Mesothelial cell of epicardium (in vitro differentiated cells): ENCODE results near the gene PEX5L. TPM values are rescaled to one million over a fixed set of nuclear protein-coding genes. Genes with fewer than 3 reads are reported as not detected.

ENCODE experiments used
- DNase-seq, 2 experiments: peaks; one replicate each; pipeline ENCODE4 v3.0.0; 2021; ENCODE audit warnings: low spot score in 2 of 2; ENCODE audit not compliant: unreplicated experiment in 2 of 2
- H3K27ac Mint-ChIP-seq: 2 replicates; pipeline ENCODE4 v1.8.0; 2021; ENCODE audit warnings: mixed read lengths
- H3K27me3 Mint-ChIP-seq: 2 replicates; pipeline ENCODE4 v1.8.0; 2021; ENCODE audit warnings: low read depth, mixed read lengths
- H3K36me3 Mint-ChIP-seq: 2 replicates; pipeline ENCODE4 v1.8.0; 2021; ENCODE audit warnings: mixed read lengths
- H3K4me1 Mint-ChIP-seq: 2 replicates; pipeline ENCODE4 v1.8.0; 2021; ENCODE audit warnings: mixed read lengths
- H3K4me3 Mint-ChIP-seq: 2 replicates; pipeline ENCODE4 v1.8.0; 2021; ENCODE audit warnings: mild to moderate bottlenecking, moderate library complexity, mixed read lengths
- H3K9me3 Mint-ChIP-seq: 2 replicates; pipeline ENCODE4 v1.8.0; 2021; ENCODE audit warnings: mixed read lengths
- total RNA-seq: library from RNA; stranded (reverse); gene quantifications from 3 replicates; pipeline ENCODE4 v1.2.1, GENCODE V29; 2021
- TF ChIP-seq, protein P1 (sequence below): fragments of 200-600 bp; sonication (generic); IDR thresholded peaks from one replicate; pipeline ENCODE4 v1.5.0; 2021; ENCODE audit warnings: antibody characterized with exemption; ENCODE audit not compliant: unreplicated experiment

Gene PEX5L
- total RNA-seq, 1 donor from 2014 or later = 0.04 TPM

DNA sequence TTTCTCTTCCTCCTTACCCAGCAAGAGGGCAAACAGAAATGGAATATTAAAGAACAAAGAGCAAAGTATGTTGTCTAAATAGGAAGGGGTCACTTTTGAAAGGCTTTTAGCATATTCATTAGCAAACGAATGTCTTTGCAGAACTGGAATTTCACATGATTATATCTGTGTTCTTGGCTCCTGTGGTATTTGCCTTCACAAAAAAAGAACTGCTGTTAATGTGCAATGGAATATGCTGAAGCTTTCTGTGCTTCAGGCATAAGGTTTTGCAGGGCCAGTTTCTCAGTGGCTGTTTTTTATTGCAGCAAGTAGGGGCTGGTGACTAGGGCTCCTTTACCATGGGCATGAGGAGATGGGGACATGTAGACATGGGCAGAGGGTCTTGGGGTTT, 210.5 kb downstream of the PEX5L start:
- no peaks in the 10 kb centered on the region for H3K36me3 Mint-ChIP-seq

DNA sequence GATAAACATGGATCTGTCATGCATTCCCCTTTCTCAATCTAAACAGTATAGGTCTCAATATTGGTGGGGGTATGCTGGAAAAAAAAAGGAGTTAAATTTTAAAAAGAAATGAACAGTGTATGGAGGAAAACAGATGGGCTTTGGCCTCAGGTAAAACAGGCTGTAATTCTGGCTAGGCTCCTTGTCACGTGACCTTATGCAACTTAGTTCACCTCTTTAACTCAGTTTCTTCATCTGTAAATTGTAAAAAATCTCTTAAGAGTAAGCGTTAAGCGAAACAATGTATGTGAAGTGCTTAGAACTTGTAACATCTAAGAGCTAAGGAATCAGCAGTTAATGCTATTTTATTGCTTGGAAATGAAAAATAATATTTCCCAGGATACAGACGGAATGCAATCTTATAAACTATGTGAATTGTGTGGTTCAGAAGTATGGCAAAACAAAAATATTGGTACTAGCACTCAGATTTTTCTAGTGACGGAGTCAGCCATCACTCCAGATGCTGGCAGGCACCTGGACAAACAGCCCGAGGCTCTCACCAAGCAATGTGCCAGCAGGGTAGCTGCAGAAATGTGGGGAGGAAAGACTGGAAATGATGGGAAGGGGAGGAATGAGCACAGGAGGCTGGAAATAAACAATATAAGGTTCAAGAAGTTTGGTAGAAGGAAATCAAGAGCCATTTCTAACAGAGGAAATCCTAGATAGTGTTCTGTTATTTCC, 211.1 kb downstream of the PEX5L start:
- H3K4me1 Mint-ChIP-seq = peaks cover 8% of the 10 kb centered on the region
- no peak overlapping the region for H3K4me3 Mint-ChIP-seq
- DNase-seq = no peak
- no peak overlapping the region for H3K27ac Mint-ChIP-seq
- H3K9me3 Mint-ChIP-seq = no peaks in the 10 kb centered on the region
- no peaks in the 10 kb centered on the region for H3K36me3 Mint-ChIP-seq
- TF ChIP-seq, protein P1, sequence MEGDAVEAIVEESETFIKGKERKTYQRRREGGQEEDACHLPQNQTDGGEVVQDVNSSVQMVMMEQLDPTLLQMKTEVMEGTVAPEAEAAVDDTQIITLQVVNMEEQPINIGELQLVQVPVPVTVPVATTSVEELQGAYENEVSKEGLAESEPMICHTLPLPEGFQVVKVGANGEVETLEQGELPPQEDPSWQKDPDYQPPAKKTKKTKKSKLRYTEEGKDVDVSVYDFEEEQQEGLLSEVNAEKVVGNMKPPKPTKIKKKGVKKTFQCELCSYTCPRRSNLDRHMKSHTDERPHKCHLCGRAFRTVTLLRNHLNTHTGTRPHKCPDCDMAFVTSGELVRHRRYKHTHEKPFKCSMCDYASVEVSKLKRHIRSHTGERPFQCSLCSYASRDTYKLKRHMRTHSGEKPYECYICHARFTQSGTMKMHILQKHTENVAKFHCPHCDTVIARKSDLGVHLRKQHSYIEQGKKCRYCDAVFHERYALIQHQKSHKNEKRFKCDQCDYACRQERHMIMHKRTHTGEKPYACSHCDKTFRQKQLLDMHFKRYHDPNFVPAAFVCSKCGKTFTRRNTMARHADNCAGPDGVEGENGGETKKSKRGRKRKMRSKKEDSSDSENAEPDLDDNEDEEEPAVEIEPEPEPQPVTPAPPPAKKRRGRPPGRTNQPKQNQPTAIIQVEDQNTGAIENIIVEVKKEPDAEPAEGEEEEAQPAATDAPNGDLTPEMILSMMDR = no peak
- peaks cover 11% of the 10 kb centered on the region for H3K27me3 Mint-ChIP-seq

More for the DNA sequence above, 210.5 kb downstream of the PEX5L start:
- peaks cover 8% of the 10 kb centered on the region for H3K4me1 Mint-ChIP-seq
- no peak overlapping the region for H3K27ac Mint-ChIP-seq
- DNase-seq = no peak
- peaks cover 10% of the 10 kb centered on the region for H3K27me3 Mint-ChIP-seq
- TF ChIP-seq, protein P1 = no peak
- no peaks in the 10 kb centered on the region for H3K9me3 Mint-ChIP-seq
- H3K4me3 Mint-ChIP-seq = no peak overlapping the region

DNA sequence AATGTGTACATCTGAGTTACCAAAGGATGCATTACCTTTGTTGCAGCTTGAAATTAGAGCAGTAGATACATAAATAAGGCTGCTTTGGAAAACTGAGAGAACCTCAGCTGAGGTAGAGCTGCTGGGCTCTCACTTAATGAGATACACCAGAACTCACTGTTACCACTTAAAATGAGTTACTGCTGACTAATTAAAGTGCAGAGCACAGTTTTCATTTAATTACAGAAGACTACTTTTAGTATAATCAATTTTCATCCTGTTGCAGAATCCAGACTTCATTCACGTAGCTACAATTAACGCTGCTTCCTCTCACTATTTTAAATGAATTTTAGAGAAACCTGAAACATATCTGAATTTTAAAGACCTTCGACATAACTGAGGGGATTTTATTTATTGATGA, 214.4 kb downstream of the PEX5L start:
- TF ChIP-seq, protein P1 = no peak
- peaks cover 16% of the 10 kb centered on the region for H3K27me3 Mint-ChIP-seq
- H3K4me3 Mint-ChIP-seq = no peak overlapping the region
- H3K9me3 Mint-ChIP-seq = peaks cover 4% of the 10 kb centered on the region
- peaks cover 5% of the 10 kb centered on the region for H3K4me1 Mint-ChIP-seq
- DNase-seq = no peak
- no peak overlapping the region for H3K27ac Mint-ChIP-seq
- no peaks in the 10 kb centered on the region for H3K36me3 Mint-ChIP-seq

- H3K9me3 Mint-ChIP-seq = peaks cover 4% of the 10 kb centered on the region
- TF ChIP-seq, protein P1 = no peak
- no peaks in the 10 kb centered on the region for H3K36me3 Mint-ChIP-seq
- DNase-seq = no peak
- H3K27me3 Mint-ChIP-seq = peaks cover 13% of the 10 kb centered on the region
- H3K4me1 Mint-ChIP-seq = no peaks in the 10 kb centered on the region
- H3K4me3 Mint-ChIP-seq = no peak overlapping the region
- no peak overlapping the region for H3K27ac Mint-ChIP-seq
Observed at GRCh38 chr3:179819379-179819778, 217.4 kb downstream of the PEX5L start.

- TF ChIP-seq, protein P1 = peak; percentile 9
- no peak for DNase-seq
- Mint-ChIP-seq H3K27ac (no peak overlapping the region), H3K4me1 (peaks cover 7% of the 10 kb centered on the region), H3K27me3 (peaks cover 4% of the 10 kb centered on the region), H3K9me3 (no peaks in the 10 kb centered on the region), H3K4me3 (no peak overlapping the region), H3K36me3 (no peaks in the 10 kb centered on the region)
Observed at GRCh38 chr3:179812096-179812382, 224.7 kb downstream of the PEX5L start.
